ENCODE data around the gene LCP2. TPM values are rescaled to one million over a fixed set of nuclear protein-coding genes. Genes with fewer than 3 reads are reported as not detected.

LCP2 gene
- total RNA-seq, 4 donors from 2014 or later: 3.2 to 22.7 (median 6.9) TPM

DNA sequence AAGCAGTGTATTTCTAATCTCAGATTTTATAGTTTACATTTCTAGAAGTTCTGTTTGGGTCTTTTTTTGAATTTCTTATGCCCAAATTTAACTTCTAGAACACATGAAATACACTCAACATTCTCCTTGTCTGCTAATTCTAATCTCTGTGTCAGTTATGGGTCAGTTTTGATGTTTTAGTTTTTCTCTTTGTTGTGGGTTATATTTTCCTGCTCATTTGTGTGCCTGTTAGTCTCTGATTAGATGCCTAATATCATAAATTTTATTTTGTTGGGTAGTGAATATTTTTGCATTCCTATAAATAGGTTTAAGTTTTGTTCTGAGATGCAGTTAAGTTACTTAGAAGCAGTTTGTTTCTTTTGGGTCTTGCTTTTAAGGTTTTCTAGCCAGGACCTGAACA, 12.4 kb downstream of the LCP2 start:
- no peaks in the 10 kb centered on the region for H3K27me3 ChIP-seq
- no peaks in the 10 kb centered on the region for H3K36me3 ChIP-seq
- intact Hi-C loops (cut with DNase I): no loop called here
- no peak for DNase-seq
- no peaks in the 10 kb centered on the region for H3K9me3 ChIP-seq
- no peak overlapping the region for H3K27ac ChIP-seq
- TF ChIP-seq, protein P1, sequence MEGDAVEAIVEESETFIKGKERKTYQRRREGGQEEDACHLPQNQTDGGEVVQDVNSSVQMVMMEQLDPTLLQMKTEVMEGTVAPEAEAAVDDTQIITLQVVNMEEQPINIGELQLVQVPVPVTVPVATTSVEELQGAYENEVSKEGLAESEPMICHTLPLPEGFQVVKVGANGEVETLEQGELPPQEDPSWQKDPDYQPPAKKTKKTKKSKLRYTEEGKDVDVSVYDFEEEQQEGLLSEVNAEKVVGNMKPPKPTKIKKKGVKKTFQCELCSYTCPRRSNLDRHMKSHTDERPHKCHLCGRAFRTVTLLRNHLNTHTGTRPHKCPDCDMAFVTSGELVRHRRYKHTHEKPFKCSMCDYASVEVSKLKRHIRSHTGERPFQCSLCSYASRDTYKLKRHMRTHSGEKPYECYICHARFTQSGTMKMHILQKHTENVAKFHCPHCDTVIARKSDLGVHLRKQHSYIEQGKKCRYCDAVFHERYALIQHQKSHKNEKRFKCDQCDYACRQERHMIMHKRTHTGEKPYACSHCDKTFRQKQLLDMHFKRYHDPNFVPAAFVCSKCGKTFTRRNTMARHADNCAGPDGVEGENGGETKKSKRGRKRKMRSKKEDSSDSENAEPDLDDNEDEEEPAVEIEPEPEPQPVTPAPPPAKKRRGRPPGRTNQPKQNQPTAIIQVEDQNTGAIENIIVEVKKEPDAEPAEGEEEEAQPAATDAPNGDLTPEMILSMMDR (IDR thresholded peaks at IDR 0.05): no peak
- no peak for TF ChIP-seq POLR2A (IDR thresholded peaks at IDR 0.05)
- H3K4me3 ChIP-seq (replicated peaks in 1 of 3): no peak overlapping the region
- peaks cover 2 to 3% of the 10 kb centered on the region in 2 donors for H3K4me1 ChIP-seq

DNA sequence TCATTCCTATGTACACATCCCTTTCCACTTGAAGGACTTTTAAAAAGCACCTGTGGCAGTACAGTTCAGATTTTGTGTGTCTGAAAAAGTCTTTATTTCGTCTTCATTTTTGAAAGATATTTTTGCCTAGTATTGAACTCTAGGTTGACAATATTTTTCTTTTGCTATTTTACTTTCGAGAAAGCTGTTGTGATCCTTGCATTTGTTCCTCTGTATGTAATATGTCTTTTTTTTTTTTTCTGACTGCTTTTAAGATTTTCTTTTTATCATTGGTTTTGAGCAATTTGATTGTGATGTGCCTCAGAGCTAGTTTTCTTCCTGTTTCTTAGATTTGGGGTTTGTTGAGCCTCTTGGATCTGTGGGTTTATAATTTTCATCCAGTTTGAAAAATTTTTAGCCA, 13.3 kb downstream of the LCP2 start:
- Histone ChIP-seq H3K4me3 (replicated peaks in 1 of 3) (no peak overlapping the region), H3K9me3 (no peaks in the 10 kb centered on the region), H3K4me1 (peaks cover 8 to 9% of the 10 kb centered on the region in 2 donors), H3K27ac (no peak overlapping the region), H3K36me3 (no peaks in the 10 kb centered on the region), H3K27me3 (no peaks in the 10 kb centered on the region)
- no peak for DNase-seq
- intact Hi-C loops (cut with DNase I): no loop called here
- TF ChIP-seq POLR2A (IDR thresholded peaks at IDR 0.05): no peak
- TF ChIP-seq, protein P1 (IDR thresholded peaks at IDR 0.05): no peak
- 64 to 74% methylated on average over 2 of the region's 2 CpGs for WGBS, 2 donors

DNA sequence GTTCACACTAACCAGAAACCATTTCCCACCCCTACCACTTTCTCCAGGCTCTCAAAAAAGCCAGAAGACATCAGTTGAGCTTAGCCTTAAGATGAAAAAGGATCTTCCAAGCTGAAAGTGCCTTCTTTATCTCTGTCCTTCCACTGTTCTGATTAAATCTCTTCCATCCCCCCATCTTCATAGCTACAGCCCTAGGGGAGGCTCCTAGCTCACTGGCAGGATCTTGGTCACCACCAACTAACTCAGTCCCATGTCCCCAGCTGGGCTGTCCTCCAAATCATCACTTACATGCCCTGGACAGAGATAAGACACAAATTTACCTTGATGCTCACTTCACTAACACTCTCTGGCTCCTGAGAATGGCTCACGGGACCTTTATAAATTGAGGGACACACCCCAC, 14.3 kb downstream of the LCP2 start:
- TF ChIP-seq POLR2A (IDR thresholded peaks at IDR 0.05): no peak
- TF ChIP-seq, protein P1 (IDR thresholded peaks at IDR 0.05): no peak
- Histone ChIP-seq H3K9me3 (no peaks in the 10 kb centered on the region), H3K27me3 (no peaks in the 10 kb centered on the region), H3K4me3 (replicated peaks in 1 of 3) (no peak overlapping the region), H3K36me3 (no peaks in the 10 kb centered on the region), H3K4me1 (peaks cover 15 to 16% of the 10 kb centered on the region in 2 donors), H3K27ac (no peak overlapping the region)
- intact Hi-C loops (cut with DNase I): no loop called here
- no peak for DNase-seq
- 87 to 95% methylated on average over 1 of the region's 1 CpG for WGBS, 2 donors

DNA sequence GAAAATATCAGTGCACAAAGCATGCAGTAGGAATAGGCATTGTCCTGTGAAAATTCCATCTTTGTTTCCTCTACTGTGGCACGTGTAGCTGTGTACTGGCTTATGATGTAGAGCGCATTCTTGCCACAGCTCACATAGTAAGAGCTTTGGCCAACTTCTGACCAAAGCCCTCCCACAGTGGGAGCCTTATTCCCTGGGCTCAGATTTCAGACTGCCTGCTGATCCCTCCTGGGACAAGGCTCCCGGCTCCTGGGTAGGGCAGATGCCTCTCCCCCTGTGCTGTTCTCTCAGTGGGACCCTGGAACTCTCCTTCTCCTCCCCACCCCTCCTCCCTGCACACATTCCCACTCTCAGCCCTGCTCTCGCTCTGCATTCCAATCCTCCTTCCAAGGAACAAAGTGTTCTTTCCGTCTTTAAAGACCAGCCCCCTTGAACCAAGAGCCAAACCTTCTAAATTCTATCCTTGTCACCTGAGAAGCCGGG, 17.5 kb downstream of the LCP2 start:
- no peak for TF ChIP-seq POLR2A (IDR thresholded peaks at IDR 0.05)
- TF ChIP-seq, protein P1 (IDR thresholded peaks at IDR 0.05): no peak
- peak in 1 of 2 donors; percentile 20 for DNase-seq
- no peaks in the 10 kb centered on the region for H3K27me3 ChIP-seq
- H3K4me3 ChIP-seq (replicated peaks in 1 of 3): no peak overlapping the region
- H3K27ac ChIP-seq: no peak overlapping the region
- H3K36me3 ChIP-seq: no peaks in the 10 kb centered on the region
- intact Hi-C loops (cut with DNase I): no loop called here
- peaks cover 17 to 18% of the 10 kb centered on the region in 2 donors for H3K4me1 ChIP-seq
- 67 to 75% methylated on average over 6 of the region's 6 CpGs for WGBS, 2 donors
- H3K9me3 ChIP-seq: no peaks in the 10 kb centered on the region

DNA sequence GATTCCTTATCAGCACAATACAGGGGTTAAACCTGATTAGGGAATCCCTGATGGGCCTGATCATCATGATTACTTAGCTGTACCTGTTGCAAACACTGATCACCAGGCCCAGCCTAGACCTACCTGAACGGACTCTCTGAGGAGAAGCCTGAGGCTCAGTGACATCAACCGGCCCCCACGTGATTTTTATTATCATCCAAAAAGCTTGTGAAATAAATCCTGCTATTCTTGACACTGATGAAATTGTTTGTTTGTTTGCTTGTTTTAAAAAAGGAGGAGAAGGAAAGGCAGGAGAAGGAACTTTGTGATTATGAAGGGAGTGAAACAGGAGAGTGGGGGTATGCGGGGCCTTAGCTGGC, 18.1 kb downstream of the LCP2 start:
- no peak for TF ChIP-seq POLR2A (IDR thresholded peaks at IDR 0.05)
- TF ChIP-seq, protein P1 (IDR thresholded peaks at IDR 0.05): no peak
- no peaks in the 10 kb centered on the region for H3K36me3 ChIP-seq
- intact Hi-C loops (cut with DNase I): no loop called here
- H3K27me3 ChIP-seq: no peaks in the 10 kb centered on the region
- no peak overlapping the region for H3K4me3 ChIP-seq (replicated peaks in 1 of 3)
- no peak overlapping the region for H3K27ac ChIP-seq
- 90 to 94% methylated on average over 4 of the region's 4 CpGs for WGBS, 2 donors
- no peaks in the 10 kb centered on the region for H3K9me3 ChIP-seq
- no peak for DNase-seq
- H3K4me1 ChIP-seq: peaks cover 17 to 18% of the 10 kb centered on the region in 2 donors
